T-helper 2 cell treated with Interferon-gamma antibody and Interleukin-4, amounts not matched to agents 100 ng/mL and 5 ng/mL, for 36 hours (primary cell): Measurements from ENCODE around the gene ARHGAP10. TPM values are rescaled to one million over a fixed set of nuclear protein-coding genes. Genes with fewer than 3 reads are reported as not detected.

Source experiments
- intact Hi-C: fragments of 100-400 bp; cut with micrococcal nuclease; formaldehyde crosslinking; loops from one replicate; pipeline ENCODE4 v1.15.1; 2023
- total RNA-seq: library from RNA; stranded (reverse); gene quantifications from 2 replicates; pipeline ENCODE4 v1.2.3, GENCODE V29; 2022

The ARHGAP10 gene
- total RNA-seq, 1 donor from 2014 or later, result 21.7 TPM

DNA sequence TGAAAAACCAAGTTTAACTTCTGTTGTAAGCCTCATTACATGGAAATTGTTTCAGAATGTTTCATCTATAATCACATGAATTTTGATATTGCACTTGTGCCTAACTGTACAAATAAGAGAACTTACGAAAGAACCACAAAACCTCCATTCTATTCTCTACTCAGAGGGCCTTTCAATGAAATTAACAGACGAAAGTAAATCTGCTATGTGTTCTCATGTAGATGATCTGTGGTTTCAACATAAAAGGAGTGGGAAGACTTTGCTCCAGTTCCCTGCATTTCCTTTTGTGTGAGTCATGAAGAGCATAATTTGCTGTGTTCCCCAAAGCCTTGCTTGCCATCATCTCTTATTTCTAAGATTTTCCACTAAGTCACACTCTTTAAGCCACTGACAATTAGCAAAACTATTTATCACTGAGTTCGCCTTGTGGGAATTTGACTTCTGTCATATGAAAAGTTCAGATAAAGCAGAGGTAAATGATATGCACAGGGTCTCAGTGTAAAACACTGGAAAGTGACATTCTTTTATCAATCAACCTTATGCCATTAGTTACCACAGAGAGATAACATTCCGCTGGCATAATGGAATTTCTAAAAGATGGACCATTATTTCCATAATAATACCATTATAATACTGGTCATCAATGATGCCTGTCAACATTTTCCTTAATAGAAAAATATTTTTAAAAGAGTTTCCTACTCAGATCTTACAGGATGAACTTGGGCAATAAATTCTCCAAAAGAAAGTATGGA lies 380.5 kb downstream of the ARHGAP10 start:
- intact Hi-C loops, result no loop called here

- intact Hi-C loops, result no loop called here
These were observed 382.5 kb downstream of the ARHGAP10 start for GRCh38 chr4:148114436-148114835.

DNA sequence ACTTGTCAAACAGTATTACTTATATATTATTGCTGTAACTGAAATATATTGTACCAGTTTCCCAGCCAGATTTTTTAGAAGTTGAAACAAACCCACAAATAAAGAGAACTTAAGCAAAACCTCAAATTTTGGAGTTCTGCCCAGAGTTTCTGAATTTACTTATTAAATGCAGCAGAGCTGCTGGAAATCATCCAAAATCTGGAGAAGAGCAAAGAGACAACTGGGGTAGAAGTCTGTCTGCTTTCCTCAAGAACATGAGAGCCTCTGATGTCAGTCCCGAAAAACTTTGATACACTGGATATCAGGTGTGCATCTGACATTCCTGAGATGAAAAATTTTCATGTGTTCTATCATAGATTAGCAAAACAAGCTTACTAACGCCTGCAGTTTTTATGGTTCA lies 384.4 kb downstream of the ARHGAP10 start:
- intact Hi-C loops, result no loop called here

DNA sequence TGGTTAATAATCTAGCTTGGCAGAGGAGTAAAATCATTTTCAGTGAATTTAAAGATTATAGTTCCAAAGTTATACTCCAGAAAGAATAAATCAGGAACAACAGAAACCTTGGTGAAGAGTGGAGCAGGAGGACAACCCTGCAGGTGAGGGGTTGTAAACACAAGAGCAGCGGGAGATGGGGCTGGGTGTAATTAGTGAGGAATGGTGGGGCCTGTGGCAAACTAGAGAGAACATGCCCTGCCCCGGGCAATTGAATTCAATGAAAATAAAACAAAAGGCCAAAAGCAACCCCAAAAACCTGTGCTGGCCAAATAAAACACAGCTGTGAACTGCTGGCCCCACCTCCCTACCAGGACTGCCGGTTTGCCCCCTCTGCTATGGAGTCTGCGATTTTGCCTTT lies 385.1 kb downstream of the ARHGAP10 start:
- intact Hi-C loops, result no loop called here

DNA sequence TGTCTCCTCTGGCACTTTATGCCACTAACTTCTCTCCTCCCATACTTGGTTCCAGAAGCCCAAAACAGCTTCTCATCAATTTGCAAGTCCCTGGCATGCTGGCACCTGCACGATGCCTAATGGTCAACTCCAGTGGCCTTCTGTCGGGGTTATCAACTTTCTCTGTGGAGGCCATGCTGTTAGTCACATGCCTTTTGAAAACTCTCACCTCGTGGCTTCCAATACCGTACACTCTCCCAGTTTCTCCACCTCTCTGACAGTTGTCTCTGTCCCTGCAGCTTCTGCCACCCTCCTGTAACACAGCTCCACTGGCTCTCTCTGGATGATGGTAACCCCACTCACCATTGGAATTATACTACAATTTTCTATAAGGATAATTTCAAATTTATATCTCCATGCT lies 386.3 kb downstream of the ARHGAP10 start:
- intact Hi-C loops, result no loop called here

- intact Hi-C loops, result no loop called here
These were observed 386.7 kb downstream of the ARHGAP10 start for GRCh38 chr4:148118633-148119032.

GRCh38 chr4:148120216-148120615 lies 388.3 kb downstream of the ARHGAP10 start:
- intact Hi-C loops, result no loop called here

Other genes with a start within 250 kb of the ARHGAP10 start
- 19.1 and 21.4 TPM in 2 replicates for gene TMEM184C, start 114.7 kb upstream of the ARHGAP10 start, total RNA-seq
- gene PRMT9, start 47.9 kb upstream of the ARHGAP10 start, total RNA-seq, result 9.2 and 9.5 TPM in 2 replicates